T-helper 1 cell treated with Interleukin-12 subunit alpha and Interleukin-12 subunit beta and Interleukin-4 antibody, amounts not matched to agents 30 μg/mL and 1 μg/mL, for 36 hours (primary cell): Measurements from ENCODE around the gene MKLN1.
"Not testable (repeated sequence)": the region's sequence is repeated elsewhere in the genome, so short reads cannot be mapped to it uniquely, and the experiment has no call there.

Experiments used
- H3K27ac Mint-ChIP-seq: one replicate; pipeline ENCODE4 v1.8.0; 2021; ENCODE audit warnings: mild to moderate bottlenecking, mixed read lengths
- H3K27me3 Mint-ChIP-seq: one replicate; pipeline ENCODE4 v1.8.0; 2021; ENCODE audit warnings: low read depth, mixed read lengths
- H3K36me3 Mint-ChIP-seq: one replicate; pipeline ENCODE4 v1.8.0; 2021; ENCODE audit warnings: low read depth, mixed read lengths
- H3K4me1 Mint-ChIP-seq: one replicate; pipeline ENCODE4 v1.8.0; 2021; ENCODE audit warnings: low read depth, mixed read lengths
- H3K4me3 Mint-ChIP-seq: one replicate; pipeline ENCODE4 v1.8.0; 2021; ENCODE audit warnings: mild to moderate bottlenecking, moderate library complexity, mixed read lengths
- H3K9me3 Mint-ChIP-seq: one replicate; pipeline ENCODE4 v1.8.0; 2021; ENCODE audit warnings: mixed read lengths

Gene MKLN1

DNA sequence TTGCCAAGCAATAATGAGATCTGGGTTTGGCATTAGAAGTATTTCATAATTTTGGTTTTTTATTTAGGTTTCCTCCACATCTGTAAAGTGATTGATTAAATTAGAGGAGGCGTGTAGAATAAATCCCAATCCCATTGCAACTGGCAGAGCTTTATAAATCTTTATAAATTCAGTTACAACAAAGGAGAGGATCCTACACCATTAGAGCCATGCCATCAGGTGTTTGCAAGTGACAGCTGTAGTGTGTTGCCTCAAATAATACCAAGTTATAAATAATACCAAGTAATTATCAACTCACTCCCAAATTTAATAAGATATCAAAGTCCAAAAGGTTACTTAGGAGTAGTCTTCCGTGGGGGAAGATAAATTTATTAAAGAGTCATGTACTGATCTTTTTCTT is 166.5 kb downstream of the MKLN1 start:
- H3K27ac Mint-ChIP-seq = no peak overlapping the region
- no peak overlapping the region for H3K4me3 Mint-ChIP-seq
- no peaks in the 10 kb centered on the region for H3K27me3 Mint-ChIP-seq
- no peaks in the 10 kb centered on the region for H3K9me3 Mint-ChIP-seq
- H3K4me1 Mint-ChIP-seq = no peaks in the 10 kb centered on the region
- peaks cover 6% of the 10 kb centered on the region for H3K36me3 Mint-ChIP-seq

DNA sequence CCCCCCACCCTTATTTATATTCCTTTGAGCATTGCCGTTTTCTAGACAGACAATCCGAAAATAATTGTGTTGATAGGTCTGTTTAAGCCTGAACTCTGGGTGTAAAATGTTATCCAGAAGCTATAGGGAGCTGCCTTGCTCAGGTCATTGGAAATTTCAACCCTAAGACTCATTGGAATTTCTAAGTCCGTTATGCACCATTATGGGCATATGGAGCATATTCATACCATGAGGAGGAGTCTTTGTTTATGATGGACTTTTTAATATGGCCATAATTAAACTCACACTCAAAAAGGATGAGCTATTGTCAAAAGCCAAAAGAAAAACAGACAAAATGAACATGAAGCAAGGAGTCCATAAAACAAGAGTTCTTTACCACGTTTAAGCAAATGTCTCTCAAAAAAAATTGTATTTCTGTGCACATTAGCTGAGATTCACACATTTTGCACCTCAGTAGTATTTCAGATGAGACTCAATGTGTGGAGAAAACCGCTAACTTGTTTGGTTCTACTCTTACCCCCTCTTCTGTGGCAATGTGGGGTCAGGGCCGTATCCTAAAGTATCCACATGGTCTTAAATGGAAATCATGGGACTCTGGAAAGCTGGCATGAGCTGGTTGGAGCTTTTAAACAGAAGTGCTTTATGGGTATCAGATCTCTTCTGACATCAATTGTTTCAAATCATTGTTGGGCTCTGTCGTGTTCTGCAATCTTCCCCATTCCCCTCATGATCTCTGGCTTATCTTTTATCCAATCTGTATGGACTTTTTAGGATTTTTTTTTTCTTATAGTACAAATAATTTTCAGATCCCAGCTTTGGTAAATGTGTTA is 168.2 kb downstream of the MKLN1 start:
- Mint-ChIP-seq H3K27me3 (no peaks in the 10 kb centered on the region), H3K36me3 (peaks cover 3% of the 10 kb centered on the region), H3K27ac (no peak overlapping the region), H3K4me3 (no peak overlapping the region), H3K9me3 (no peaks in the 10 kb centered on the region), H3K4me1 (peaks cover 10% of the 10 kb centered on the region)

DNA sequence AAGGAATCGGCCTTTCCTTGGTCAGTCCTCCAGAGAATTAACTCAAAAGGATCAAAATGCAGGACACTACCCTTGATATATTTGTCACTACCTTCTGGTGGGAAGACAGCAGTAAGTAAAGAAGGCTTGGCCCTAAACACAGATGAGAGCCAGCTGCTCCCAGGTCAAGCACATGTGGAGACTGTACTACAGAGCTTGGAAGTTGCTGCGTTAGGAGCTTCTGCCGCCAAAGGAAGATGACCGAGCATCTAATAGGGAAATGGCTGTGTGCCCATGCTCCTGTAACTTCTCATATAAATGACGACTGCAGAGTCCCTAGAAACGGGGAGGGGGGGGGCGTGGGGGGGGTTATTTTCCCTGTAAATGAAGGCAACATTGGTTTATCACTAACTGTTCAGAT is 169.8 kb downstream of the MKLN1 start:
- Mint-ChIP-seq H3K9me3 (no peaks in the 10 kb centered on the region), H3K4me3 (no peak overlapping the region), H3K27ac (no peak overlapping the region), H3K27me3 (no peaks in the 10 kb centered on the region), H3K4me1 (peaks cover 24% of the 10 kb centered on the region), H3K36me3 (peaks cover 3% of the 10 kb centered on the region)

DNA sequence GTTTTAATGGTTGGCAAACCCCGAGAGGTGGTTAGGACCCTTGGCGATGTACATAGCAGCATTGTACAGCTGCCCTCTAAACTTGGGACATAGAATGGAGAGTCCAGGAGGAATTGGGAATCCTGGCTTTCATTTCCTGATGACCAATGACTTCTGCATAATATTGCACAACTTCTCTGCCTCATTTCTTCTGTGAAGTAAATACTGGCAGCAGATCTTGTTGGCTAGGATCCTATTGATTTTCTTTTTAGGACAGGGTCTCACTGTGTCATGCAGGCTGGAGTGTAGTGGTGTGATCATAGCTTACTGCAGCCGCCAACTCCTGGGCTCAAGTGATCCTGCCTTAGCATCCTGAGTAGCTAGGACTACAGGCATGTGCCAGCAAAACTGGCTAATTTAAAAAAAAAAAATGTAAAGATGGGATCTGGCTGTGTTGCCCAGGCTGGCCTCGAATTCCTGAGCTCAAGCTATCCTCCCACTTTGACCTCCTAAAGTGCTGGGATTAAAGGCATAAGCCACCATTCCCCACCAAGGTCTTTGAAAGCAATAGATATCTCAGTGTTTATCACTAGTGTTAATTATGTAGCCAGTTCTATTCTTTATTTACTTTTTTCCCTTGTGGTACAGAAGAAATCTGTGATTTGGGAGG is 170.7 kb downstream of the MKLN1 start:
- Mint-ChIP-seq H3K4me1 (peaks cover 26% of the 10 kb centered on the region), H3K27ac (no peak overlapping the region), H3K27me3 (no peaks in the 10 kb centered on the region), H3K9me3 (no peaks in the 10 kb centered on the region), H3K36me3 (peaks cover 3% of the 10 kb centered on the region), H3K4me3 (no peak overlapping the region)

DNA sequence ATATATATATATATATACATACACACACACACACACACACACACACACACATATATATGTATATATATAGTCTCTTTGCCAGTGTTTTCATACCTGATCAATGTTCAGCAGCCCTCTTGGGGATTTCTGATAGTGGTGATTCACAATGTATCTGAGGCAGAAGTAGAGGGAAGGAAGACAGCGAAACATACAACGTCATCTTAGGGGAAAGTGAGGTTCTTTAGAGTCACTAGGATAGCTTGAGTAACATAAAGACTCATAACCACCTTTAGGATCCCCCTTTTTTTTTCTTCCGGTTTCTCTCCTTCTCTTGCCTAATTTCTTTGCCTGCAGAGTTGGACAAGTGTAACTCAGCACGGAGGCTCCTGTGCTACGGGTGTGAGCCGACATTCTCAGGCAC is 172.1 kb downstream of the MKLN1 start:
- Mint-ChIP-seq H3K4me3 (no peak overlapping the region), H3K27ac (peak overlapping the region; percentile 41), H3K27me3 (no peaks in the 10 kb centered on the region), H3K36me3 (peaks cover 3% of the 10 kb centered on the region), H3K4me1 (peaks cover 28% of the 10 kb centered on the region), H3K9me3 (no peaks in the 10 kb centered on the region)

DNA sequence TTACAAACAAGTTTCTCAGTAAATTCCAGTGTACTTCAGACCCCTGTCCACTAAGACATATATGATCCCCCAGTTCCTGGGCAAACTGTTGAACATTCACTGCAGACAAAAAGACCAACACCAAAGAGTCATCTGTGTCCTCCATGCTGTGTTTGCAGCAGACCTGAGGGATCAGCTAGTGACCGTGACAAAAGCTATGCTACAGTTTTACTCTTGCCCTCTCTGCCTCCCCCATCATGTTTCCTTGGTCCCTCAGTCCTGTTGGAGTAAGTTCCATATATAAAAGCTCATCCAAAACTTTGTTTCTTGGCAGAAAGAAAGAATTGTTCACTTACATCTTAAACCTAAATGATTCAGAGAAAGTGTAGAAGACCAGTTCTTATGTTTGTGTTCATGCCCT is 172.7 kb downstream of the MKLN1 start:
- no peaks in the 10 kb centered on the region for H3K27me3 Mint-ChIP-seq
- peaks cover 3% of the 10 kb centered on the region for H3K36me3 Mint-ChIP-seq
- no peak overlapping the region for H3K4me3 Mint-ChIP-seq
- peaks cover 29% of the 10 kb centered on the region for H3K4me1 Mint-ChIP-seq
- no peak overlapping the region for H3K27ac Mint-ChIP-seq
- no peaks in the 10 kb centered on the region for H3K9me3 Mint-ChIP-seq

DNA sequence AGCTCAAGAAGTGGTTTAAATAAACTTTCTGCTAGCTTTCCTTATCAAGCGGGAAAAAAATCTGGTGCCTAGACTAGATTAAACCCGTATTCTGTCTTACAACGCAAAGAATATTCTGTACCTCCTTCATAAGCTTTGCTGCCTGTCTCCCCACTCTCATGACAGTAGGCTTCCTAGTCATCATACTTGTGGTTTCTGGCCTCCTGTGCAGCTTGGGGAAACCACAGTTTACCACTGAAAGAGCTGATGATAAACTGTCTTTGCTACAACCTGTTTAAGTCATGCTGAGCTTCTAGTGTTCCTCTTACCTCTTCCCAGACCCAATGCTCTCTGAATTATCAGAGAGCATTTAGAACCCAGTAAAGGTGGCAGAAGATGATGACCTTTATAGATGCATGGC is 173.7 kb downstream of the MKLN1 start:
- Mint-ChIP-seq H3K27me3 (no peaks in the 10 kb centered on the region), H3K9me3 (no peaks in the 10 kb centered on the region), H3K4me1 (peaks cover 29% of the 10 kb centered on the region), H3K4me3 (peak overlapping the region; percentile 6), H3K27ac (peak overlapping the region; percentile 74), H3K36me3 (peaks cover 3% of the 10 kb centered on the region)

DNA sequence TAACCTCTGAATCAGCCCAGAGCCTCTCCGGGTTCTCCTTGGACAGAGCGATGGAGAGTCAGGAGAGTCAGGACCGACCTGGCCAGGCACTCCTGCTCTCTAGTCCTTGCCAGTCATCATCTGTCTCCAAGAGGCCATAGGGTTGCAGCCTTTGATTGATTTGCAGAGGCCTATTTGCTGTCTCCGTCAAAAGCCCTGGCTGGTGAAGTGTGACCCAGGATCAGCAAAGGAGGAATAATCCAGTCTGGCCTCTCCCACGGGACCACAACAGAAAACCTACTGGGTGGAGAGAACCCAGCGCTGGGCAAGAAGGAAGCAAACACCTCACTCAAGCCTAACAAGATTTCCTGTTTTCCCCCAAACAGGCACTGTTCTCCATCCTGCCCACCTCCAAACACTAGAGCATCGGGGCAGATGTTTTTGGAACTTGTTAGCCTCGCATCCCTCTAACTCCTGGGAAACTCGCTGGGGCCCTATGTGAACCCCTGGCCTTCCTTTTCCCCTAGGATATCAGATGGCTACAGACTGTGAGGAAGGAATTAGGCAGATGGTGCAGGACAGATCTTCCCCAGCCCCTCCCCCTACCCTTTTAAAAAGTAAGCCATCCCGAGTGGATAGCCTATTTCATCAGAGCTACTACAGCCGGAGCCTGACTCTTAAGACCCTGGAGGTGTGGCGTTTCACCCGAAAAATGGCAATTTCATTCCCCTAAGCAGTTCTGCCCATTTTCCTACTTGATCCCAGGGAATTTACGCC is 174.4 kb downstream of the MKLN1 start:
- Mint-ChIP-seq H3K9me3 (no peaks in the 10 kb centered on the region), H3K36me3 (no peaks in the 10 kb centered on the region), H3K4me1 (peaks cover 29% of the 10 kb centered on the region), H3K27ac (peak overlapping the region; percentile 74), H3K4me3 (no peak overlapping the region), H3K27me3 (no peaks in the 10 kb centered on the region)

DNA sequence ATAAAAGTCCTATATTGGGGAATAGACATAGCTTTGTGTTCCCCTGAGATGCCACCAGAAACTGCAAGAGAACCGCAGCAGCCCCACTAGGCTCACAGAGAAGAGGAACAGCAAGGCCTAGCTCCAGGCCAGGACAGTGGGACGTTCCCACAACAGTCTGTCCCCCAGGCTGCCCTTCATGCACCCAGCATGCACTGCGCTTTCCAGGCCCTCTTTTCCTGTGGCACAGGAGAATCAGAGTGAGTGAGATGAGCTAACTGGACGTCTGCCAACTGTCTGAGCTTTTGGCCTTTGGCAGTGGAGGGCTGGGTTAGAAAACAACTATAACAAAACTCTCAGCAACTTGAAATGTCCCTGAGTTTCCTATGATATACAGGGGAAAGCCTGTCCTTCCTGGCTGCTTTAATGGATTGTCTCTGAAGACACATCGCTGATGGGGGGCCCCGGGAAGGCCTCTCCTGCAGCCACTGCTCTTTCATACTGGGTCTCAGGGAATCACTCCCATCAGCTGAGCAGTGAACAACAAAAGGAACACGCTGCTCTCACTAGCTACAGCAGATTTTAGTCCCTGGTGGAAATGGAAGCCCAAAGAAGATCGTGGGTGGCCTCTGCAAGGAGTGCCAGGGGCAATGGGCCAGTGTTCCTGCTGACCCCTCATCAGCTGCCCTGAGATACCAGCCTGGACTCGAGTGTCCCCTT is 175.3 kb downstream of the MKLN1 start:
- no peak overlapping the region for H3K27ac Mint-ChIP-seq
- H3K27me3 Mint-ChIP-seq = no peaks in the 10 kb centered on the region
- peaks cover 35% of the 10 kb centered on the region for H3K4me1 Mint-ChIP-seq
- no peak overlapping the region for H3K4me3 Mint-ChIP-seq
- H3K9me3 Mint-ChIP-seq = no peaks in the 10 kb centered on the region
- H3K36me3 Mint-ChIP-seq = no peaks in the 10 kb centered on the region

DNA sequence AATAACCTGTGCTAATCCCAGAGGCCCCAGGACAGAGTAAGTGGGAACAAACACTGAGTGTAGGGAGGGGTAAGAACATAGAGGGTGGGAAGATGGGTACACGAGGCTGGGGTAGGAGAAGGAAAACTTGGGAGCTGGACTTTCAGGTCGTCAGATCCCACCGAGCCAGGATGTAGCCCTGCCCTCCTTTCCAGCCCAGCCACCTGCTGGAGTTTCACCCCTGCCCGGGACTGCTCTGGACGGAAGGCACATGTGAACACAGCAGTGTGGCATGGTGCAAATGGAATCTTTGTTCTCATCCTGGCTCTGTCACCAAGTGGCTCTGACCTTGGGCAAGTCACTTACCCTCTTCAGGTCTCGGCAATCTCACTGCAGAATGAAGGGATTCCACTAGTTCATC is 176.0 kb downstream of the MKLN1 start:
- Mint-ChIP-seq H3K27me3 (no peaks in the 10 kb centered on the region), H3K4me1 (peaks cover 40% of the 10 kb centered on the region), H3K27ac (no peak overlapping the region)

DNA sequence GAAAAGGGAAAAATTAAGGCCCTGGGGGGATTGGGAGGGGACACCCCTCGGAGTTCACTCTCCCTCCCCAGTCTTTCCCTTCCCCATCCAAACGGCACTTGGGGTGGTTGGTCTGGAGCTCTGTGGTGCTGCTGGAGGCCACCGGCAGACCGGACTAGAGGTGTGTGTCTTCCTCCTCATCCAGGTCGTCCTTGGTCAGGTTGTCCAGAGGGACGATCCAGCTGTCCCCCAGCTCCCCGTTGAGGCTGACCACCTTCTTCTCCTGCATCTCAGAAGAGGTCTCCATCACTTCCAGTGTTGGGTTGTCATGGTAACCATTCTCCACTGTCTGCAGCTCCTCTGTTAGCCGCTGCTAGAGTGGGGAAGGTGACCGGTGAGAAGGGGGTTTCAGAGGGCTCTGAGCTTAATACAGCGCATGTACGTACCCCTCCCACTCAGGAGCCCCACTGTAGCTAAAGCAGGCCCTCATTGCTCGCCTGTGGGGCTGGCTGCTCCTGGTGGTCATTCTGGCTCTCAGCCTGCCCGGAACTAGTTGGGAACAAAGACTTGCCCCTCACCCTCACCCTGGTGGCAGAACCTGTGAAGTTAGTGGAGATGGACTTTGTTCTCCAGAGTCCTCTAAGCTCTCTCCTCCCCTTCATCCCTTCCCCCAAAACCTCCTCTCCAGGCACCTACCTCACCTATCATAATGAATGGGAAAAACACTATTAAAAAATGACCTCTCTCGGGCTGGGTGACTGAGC is 176.7 kb downstream of the MKLN1 start:
- no peaks in the 10 kb centered on the region for H3K36me3 Mint-ChIP-seq
- H3K27me3 Mint-ChIP-seq = peaks cover 3% of the 10 kb centered on the region
- no peaks in the 10 kb centered on the region for H3K9me3 Mint-ChIP-seq
- peak overlapping the region; percentile 6 for H3K27ac Mint-ChIP-seq
- peaks cover 44% of the 10 kb centered on the region for H3K4me1 Mint-ChIP-seq
- no peak overlapping the region for H3K4me3 Mint-ChIP-seq

More for the DNA sequence above, 176.0 kb downstream of the MKLN1 start:
- H3K4me3 Mint-ChIP-seq = no peak overlapping the region
- no peaks in the 10 kb centered on the region for H3K9me3 Mint-ChIP-seq
- no peaks in the 10 kb centered on the region for H3K36me3 Mint-ChIP-seq

DNA sequence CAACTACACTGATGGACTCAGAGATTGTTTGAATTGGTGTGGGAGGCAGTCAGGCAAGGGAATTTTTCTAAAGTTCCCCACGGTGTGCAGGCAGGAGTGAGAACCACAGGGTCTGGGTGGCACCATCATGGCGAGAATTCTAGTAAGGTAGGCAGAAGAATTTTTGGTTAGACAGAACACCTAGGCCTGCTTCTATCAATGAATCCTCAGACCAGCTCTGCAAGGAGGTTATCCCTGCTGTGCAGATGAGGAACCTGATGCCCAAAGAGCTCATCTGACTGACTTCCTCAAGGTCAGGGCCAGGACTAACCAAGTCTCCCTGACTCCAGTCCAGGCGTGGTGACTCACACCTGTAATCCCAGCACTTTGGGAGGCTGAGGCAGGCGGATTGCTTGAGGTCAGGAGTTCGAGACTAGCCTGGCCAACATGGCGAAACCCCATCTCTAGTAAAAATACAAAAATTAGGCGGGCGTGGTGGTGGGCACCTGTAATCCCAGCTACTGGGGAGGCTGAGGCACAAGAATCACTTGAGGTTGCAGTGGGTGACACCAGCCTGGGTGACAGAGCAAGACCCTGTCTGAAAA is 177.5 kb downstream of the MKLN1 start:
- peaks cover 40% of the 10 kb centered on the region for H3K4me1 Mint-ChIP-seq
- H3K27ac Mint-ChIP-seq = peak overlapping the region; percentile 6
- not testable (repeated sequence) for H3K9me3 Mint-ChIP-seq, H3K4me3 Mint-ChIP-seq, H3K36me3 Mint-ChIP-seq, H3K27me3 Mint-ChIP-seq

DNA sequence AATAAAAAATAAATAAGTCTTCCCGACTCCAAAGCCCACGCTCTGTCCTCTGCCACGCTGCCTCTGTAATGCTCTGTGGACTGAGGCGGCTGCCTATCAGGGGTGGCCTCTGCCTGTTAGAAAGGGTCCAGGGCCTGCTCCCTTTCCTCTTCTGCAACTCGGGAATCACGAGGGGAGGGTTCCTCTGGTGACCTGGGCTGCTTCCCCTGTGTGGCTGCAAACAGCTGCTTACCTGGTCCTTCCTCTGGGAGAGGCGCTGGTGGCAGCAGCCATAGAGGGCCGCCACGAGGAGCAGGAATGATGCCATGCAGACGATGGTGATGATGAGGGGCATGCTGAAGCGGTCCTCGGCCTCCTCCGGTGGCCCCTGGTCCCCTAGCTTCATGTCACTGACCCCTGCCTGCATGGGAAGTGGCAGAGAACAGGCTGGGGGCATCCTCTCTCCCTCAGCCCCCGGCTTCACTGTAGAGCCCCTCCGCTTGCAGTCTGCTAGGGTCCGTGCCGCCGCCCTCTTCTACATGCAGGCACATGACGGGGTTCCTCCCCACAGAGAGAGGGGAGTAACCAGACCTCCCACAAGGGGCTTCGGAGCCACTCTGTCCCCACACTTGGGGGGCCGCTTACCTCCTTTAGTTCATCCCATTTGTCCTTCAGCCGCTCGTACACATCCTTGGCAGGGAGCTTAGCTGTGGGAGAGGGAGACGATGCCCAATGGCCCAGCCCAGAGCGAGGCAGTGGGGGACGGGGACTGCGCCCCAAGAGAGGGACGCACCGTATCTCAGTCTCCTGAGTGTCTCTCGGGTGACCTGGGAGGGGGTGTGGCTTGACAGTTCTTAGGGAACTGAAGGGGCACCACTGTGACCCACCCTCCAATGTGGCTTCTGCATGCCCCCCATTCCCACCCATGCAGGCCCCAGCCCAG is 178.2 kb downstream of the MKLN1 start:
- Mint-ChIP-seq H3K27ac (no peak overlapping the region), H3K9me3 (no peaks in the 10 kb centered on the region), H3K4me3 (no peak overlapping the region), H3K27me3 (peaks cover 3% of the 10 kb centered on the region), H3K36me3 (no peaks in the 10 kb centered on the region), H3K4me1 (peaks cover 33% of the 10 kb centered on the region)
